Measurements from ENCODE around the gene TSPAN9.
A peak's percentile ranks its signal among the peaks of the same experiment; 100 is the strongest.

DNA sequence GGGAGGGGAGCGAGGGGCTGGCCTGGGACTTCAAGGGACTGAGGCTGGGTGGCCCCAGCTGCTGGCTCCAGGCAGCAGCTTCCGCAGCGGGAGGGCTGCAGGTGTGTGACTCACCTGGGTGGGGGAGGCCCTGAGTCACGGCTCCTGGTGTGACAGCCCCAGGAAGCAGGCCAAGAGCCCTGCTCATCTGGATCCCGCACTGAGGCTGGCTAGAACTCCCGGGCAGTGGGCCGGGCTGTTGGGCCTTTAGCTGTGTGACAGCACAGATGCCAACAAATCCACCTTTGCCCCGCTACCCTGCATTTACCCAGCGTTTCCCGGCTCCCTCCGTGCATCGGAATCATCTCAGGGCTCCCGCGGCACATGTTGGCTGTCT lies 233.8 kb downstream of the TSPAN9 start:
- peak in 1 of 3 donors; percentile 27 for TF ChIP-seq POLR2AphosphoS5 (IDR thresholded peaks at IDR 0.05)
- no peak for TF ChIP-seq EP300 (IDR thresholded peaks at IDR 0.05)
- TF ChIP-seq, protein P1, sequence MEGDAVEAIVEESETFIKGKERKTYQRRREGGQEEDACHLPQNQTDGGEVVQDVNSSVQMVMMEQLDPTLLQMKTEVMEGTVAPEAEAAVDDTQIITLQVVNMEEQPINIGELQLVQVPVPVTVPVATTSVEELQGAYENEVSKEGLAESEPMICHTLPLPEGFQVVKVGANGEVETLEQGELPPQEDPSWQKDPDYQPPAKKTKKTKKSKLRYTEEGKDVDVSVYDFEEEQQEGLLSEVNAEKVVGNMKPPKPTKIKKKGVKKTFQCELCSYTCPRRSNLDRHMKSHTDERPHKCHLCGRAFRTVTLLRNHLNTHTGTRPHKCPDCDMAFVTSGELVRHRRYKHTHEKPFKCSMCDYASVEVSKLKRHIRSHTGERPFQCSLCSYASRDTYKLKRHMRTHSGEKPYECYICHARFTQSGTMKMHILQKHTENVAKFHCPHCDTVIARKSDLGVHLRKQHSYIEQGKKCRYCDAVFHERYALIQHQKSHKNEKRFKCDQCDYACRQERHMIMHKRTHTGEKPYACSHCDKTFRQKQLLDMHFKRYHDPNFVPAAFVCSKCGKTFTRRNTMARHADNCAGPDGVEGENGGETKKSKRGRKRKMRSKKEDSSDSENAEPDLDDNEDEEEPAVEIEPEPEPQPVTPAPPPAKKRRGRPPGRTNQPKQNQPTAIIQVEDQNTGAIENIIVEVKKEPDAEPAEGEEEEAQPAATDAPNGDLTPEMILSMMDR (IDR thresholded peaks at IDR 0.05): no peak
